ENCODE results near the gene MDN1. TPM values are rescaled to one million over a fixed set of nuclear protein-coding genes. Genes with fewer than 3 reads are reported as not detected.

Gene MDN1
- total RNA-seq, 1 experiment from 2014 or later = 117 TPM

- no peak overlapping the region for H3K4ac ChIP-seq (ENCODE audit: low read depth, low read length)
- no peak overlapping the region for H2BK20ac ChIP-seq (ENCODE audit: low read depth, low read length, poor library complexity, severe bottlenecking)
- H3K36me3 Mint-ChIP-seq (ENCODE audit: insufficient read depth in 1 of 3, low read depth in 3 of 3) = peaks cover 60 to 94% (median 81%) of the 10 kb centered on the region in 3 experiments
- H4K20me1 ChIP-seq (ENCODE audit: control insufficient read depth, insufficient read depth, insufficient read length) = no peaks in the 10 kb centered on the region
- no peak overlapping the region for H3K18ac ChIP-seq (ENCODE audit: insufficient read length, low read depth, low read length)
- no peaks in the 10 kb centered on the region for H3K27me3 ChIP-seq (ENCODE audit: insufficient read depth, low read length)
- DNase-seq = no peak
- H2BK5ac ChIP-seq (ENCODE audit: insufficient read length, low read length) = no peak overlapping the region
- H3K79me2 ChIP-seq (ENCODE audit: insufficient read depth, low read length) = no peaks in the 10 kb centered on the region
- H3K9me3 ChIP-seq (ENCODE audit: control insufficient read depth, low read depth, low read length) = no peaks in the 10 kb centered on the region
- no peak overlapping the region for H3K27ac ChIP-seq (ENCODE audit: insufficient read length, low read depth, low read length)
- H3K79me1 ChIP-seq (ENCODE audit: insufficient read depth, low read depth, low read length, poor library complexity, severe bottlenecking) = no peaks in the 10 kb centered on the region
- no peak overlapping the region for H3K23ac ChIP-seq (ENCODE audit: insufficient read length, low read depth, low read length)
- H2AFZ ChIP-seq (ENCODE audit: low read length) = no peak overlapping the region
- no peaks in the 10 kb centered on the region for H3K9me3 Mint-ChIP-seq
- H3K4me2 ChIP-seq (ENCODE audit: insufficient read depth, insufficient read length, low read length) = no peak overlapping the region
- H3K4me3 Mint-ChIP-seq = no peak overlapping the region
- H3K27me3 Mint-ChIP-seq (ENCODE audit: low read depth) = no peaks in the 10 kb centered on the region
- H4K91ac ChIP-seq (ENCODE audit: insufficient read length, low read depth, low read length) = no peak overlapping the region
- no peak for TF ChIP-seq CTCF (conservative IDR thresholded peaks at IDR 0.05)
- no CpG with 5 or more reads among the region's 1 CpG for WGBS (ENCODE audit: extremely low coverage, insufficient read length, low lambda C conversion rate)
- H2BK120ac ChIP-seq (ENCODE audit: low read depth, low read length, poor library complexity, severe bottlenecking) = no peak overlapping the region
- H3K9ac ChIP-seq (ENCODE audit: extremely low read depth, insufficient read length, low read length) = no peak overlapping the region
- no peak overlapping the region for H3K27ac Mint-ChIP-seq
- no peaks in the 10 kb centered on the region for H3K4me1 Mint-ChIP-seq
- no peak overlapping the region for H2BK15ac ChIP-seq (ENCODE audit: low read depth, low read length)
- no peak overlapping the region for H2AK5ac ChIP-seq (ENCODE audit: insufficient read length, low read length)
- H3K14ac ChIP-seq (ENCODE audit: insufficient read depth, low read length) = no peak overlapping the region
- H4K8ac ChIP-seq (replicated peaks; ENCODE audit: insufficient read length, low read depth, low read length) = no peak overlapping the region
- H3K23me2 ChIP-seq (ENCODE audit: insufficient read length, low read depth, low read length, poor library complexity, severe bottlenecking) = no peaks in the 10 kb centered on the region
- no peak overlapping the region for H4K5ac ChIP-seq (ENCODE audit: insufficient read length, low read depth, low read length)
- H2BK12ac ChIP-seq (ENCODE audit: insufficient read length, low read depth, low read length) = no peak overlapping the region
- no peaks in the 10 kb centered on the region for H3K4me1 ChIP-seq (ENCODE audit: insufficient read depth, low read length)
- no peak overlapping the region for H3K56ac ChIP-seq (ENCODE audit: insufficient read length, low read depth, low read length)
- H3T11ph ChIP-seq (ENCODE audit: low read length) = no peak overlapping the region
Observed at GRCh38 chr6:89703292-89703691, 116.3 kb downstream of the MDN1 start.
